Endothelial cell of umbilical vein (primary cell): ENCODE data around the gene MTCH1. TPM values are rescaled to one million over a fixed set of nuclear protein-coding genes. Genes with fewer than 3 reads are reported as not detected.

Source experiments
- BruUV-seq: library from RNA; stranded (reverse); fragments of 400-500 nt; replicated peaks from 2 replicates; lab custom pipeline; 2021; lab: Mats Ljungman, UMichigan
- CTCF ChIA-PET: fragments of 300-600, 350-600 bp; sonication (Branson Sonifier 250); formaldehyde crosslinking; loops from one replicate; lab custom pipeline; 2021; ENCODE audit warnings: antibody characterized with exemption, inconsistent platforms; lab: Charles Lee
- POLR2A ChIA-PET: fragments of 300-600, 350-600 bp; sonication (Branson Sonifier 250); formaldehyde crosslinking; loops from one replicate; lab custom pipeline; 2021; ENCODE audit warnings: antibody characterized with exemption, inconsistent platforms; lab: Charles Lee
- DNase-seq: peaks from one replicate; pipeline ENCODE4 v3.0.0-alpha.2; 2011; ENCODE audit warnings: low read depth, low spot score
- FAIRE-seq: peaks from 2 replicates; lab custom pipeline; 2011; peaks lifted over from hg19 to GRCh38; lab: Jason Lieb, UNC
- H2AFZ ChIP-seq: 2 replicates; pipeline ENCODE4 v1.6.0; 2012; ENCODE audit warnings: low read depth, low read length, control low read depth, inconsistent platforms
- H3K27ac ChIP-seq: 2 replicates; pipeline ENCODE4 v1.5.1; 2011; ENCODE audit warnings: low read depth, mild to moderate bottlenecking, control low read depth, low read length, moderate library complexity; ENCODE audit not compliant: insufficient read depth
- H3K27me3 ChIP-seq, 2 experiments: 2 replicates each; pipeline versions ENCODE4 v1.6.0 to v1.6.1; 2011; ENCODE audit warnings: low read length in 2 of 2, mixed read lengths in 1 of 2; ENCODE audit not compliant: control insufficient read depth in 2 of 2, insufficient read depth in 2 of 2
- H3K36me3 ChIP-seq, 2 experiments: 2 replicates in 1 of 2; 3 replicates in 1 of 2; pipeline ENCODE4 v1.5.1; 2011; ENCODE audit warnings: low read length in 2 of 2, mild to moderate bottlenecking in 1 of 2, moderate library complexity in 1 of 2; ENCODE audit not compliant: control insufficient read depth in 2 of 2, insufficient read depth in 2 of 2; ENCODE audit errors: extremely low read depth in 1 of 2
- H3K4me1 ChIP-seq: 3 replicates; pipeline ENCODE4 v1.5.1; 2011; ENCODE audit warnings: mild to moderate bottlenecking, low read length; ENCODE audit not compliant: control insufficient read depth, insufficient read depth; ENCODE audit errors: extremely low read depth
- H3K4me2 ChIP-seq: 2 replicates; pipeline ENCODE4 v1.6.1; 2011; ENCODE audit warnings: low read length, control low read depth, mixed read lengths; ENCODE audit not compliant: insufficient read depth
- H3K4me3 ChIP-seq, 3 experiments: fragments of 200-600 bp in 1 of 3; sonication (generic), shearing (Covaris generic) in 1 of 3; replicated peaks in 1 of 3; 2 replicates each; pipeline ENCODE4 v1.5.1; 2011 to 2016; ENCODE audit warnings: control low read depth in 3 of 3, low read length in 3 of 3, mild to moderate bottlenecking in 2 of 3, inconsistent platforms in 1 of 3, low read depth in 1 of 3, moderate library complexity in 1 of 3; ENCODE audit not compliant: insufficient read depth in 1 of 3
- H3K79me2 ChIP-seq: 2 replicates; pipeline ENCODE4 v1.6.0; 2012; ENCODE audit warnings: low read length, inconsistent platforms; ENCODE audit not compliant: control insufficient read depth, insufficient read depth
- H3K9ac ChIP-seq: replicated peaks from 2 replicates; pipeline ENCODE3; 2011; ENCODE audit warnings: low read length, control low read depth; ENCODE audit not compliant: insufficient read depth; ENCODE audit errors: extremely low read depth
- H3K9me1 ChIP-seq: replicated peaks from 3 replicates; pipeline ENCODE4 v1.6.0; 2011; ENCODE audit warnings: mild to moderate bottlenecking, low read length; ENCODE audit not compliant: control insufficient read depth, insufficient read depth; ENCODE audit errors: extremely low read depth
- H3K9me3 ChIP-seq: replicated peaks from 2 replicates; pipeline ENCODE4 v1.5.1; 2012; ENCODE audit warnings: low read length, inconsistent platforms; ENCODE audit not compliant: control insufficient read depth, insufficient read depth
- H4K20me1 ChIP-seq: replicated peaks from 2 replicates; pipeline ENCODE3; 2011; ENCODE audit warnings: mild to moderate bottlenecking, low read length; ENCODE audit not compliant: control insufficient read depth, insufficient read depth; ENCODE audit errors: extremely low read depth
- CTCF ChIP-seq, 2 donors: IDR thresholded peaks; 1 replicate in 1 of 2; 2 replicates in 1 of 2; pipeline ENCODE4 v1.5.1; 2011; ENCODE audit warnings: low read length in 2 of 2, mild to moderate bottlenecking in 2 of 2, moderate library complexity in 2 of 2, control low read depth in 1 of 2, inconsistent platforms in 1 of 2, low read depth in 1 of 2; ENCODE audit not compliant: insufficient read depth in 1 of 2; ENCODE audit errors: extremely low read depth in 1 of 2
- FOS ChIP-seq: IDR thresholded peaks from 2 replicates; pipeline ENCODE4 v1.6.1; 2011; ENCODE audit warnings: mild to moderate bottlenecking, low read length, moderate library complexity, borderline replicate concordance; ENCODE audit not compliant: insufficient read depth
- JUN ChIP-seq: IDR thresholded peaks from 2 replicates; pipeline ENCODE4 v1.6.1; 2011; ENCODE audit warnings: borderline replicate concordance, low read depth; ENCODE audit not compliant: insufficient read length, insufficient read depth
- MAX ChIP-seq: IDR thresholded peaks from 2 replicates; pipeline ENCODE4 v1.6.1; 2011; ENCODE audit not compliant: insufficient read depth, insufficient read length
- MYC ChIP-seq: IDR thresholded peaks from one replicate; pipeline ENCODE4 v1.6.1; 2011; ENCODE audit warnings: mild to moderate bottlenecking, low read depth, low read length
- POLR2A ChIP-seq: IDR thresholded peaks from 2 replicates; pipeline ENCODE4 v1.6.1; 2012; ENCODE audit warnings: low read depth, mild to moderate bottlenecking, control low read depth, low read length
- POLR2AphosphoS5 ChIP-seq: IDR thresholded peaks from 2 replicates; pipeline ENCODE4 v1.6.1; 2012; ENCODE audit warnings: low read depth, mild to moderate bottlenecking, control low read depth, low read length, moderate library complexity; ENCODE audit not compliant: insufficient read depth
- dilution Hi-C: fragments of 300-500 bp; cut with MboI; formaldehyde crosslinking; loops from one replicate; pipeline ENCODE4 v1.15.0; 2019; ENCODE audit warnings: low sequenced_read_pairs; ENCODE audit not compliant: extremely low pct_ligation_motif_present
- intact Hi-C: fragments of 100-400 bp; cut with micrococcal nuclease; formaldehyde crosslinking; loops from one replicate; pipeline ENCODE4 v1.10.0; 2022
- polyA plus RNA-seq, 4 experiments: library from polyadenylated mRNA; depleted of rRNA in 3 of 4; stranded (reverse) in 3 of 4; unstranded in 1 of 4; fragments of >200 nt; gene quantifications; 2 replicates each; pipeline versions ENCODE4 v1.2.1 to v1.2.3, GENCODE V29; 2011 to 2012; ENCODE audit warnings: missing spikeins in 1 of 4
- total RNA-seq: library from RNA; stranded (reverse); gene quantifications from 2 replicates; pipeline ENCODE4 v1.2.3, GENCODE V29; 2021

The MTCH1 gene
- total and polyA plus RNA-seq, 2 donors (not counting 3 experiments of a cell fraction or from before 2014, with no cell fraction given), result 218 to 228 TPM

- H3K36me3 ChIP-seq, result peaks cover 29 to 70% of the 10 kb centered on the region in 2 experiments
- no peak for DNase-seq
- H3K9me1 ChIP-seq, result no peaks in the 10 kb centered on the region
- intact Hi-C loops (no loop called here), dilution Hi-C loops (no loop called here)
- H3K9ac ChIP-seq, result no peak overlapping the region
- ChIA-PET POLR2A (no interaction called here), CTCF (interaction anchor here (1.0 to 1.2 kb wide), 2 partner anchors 8 to 9 kb away, joined by 3 to 5 read pairs; no protein-coding TSS in a partner anchor)
- H3K79me2 ChIP-seq, result no peaks in the 10 kb centered on the region
- no peak overlapping the region for H3K27ac ChIP-seq
- no peak overlapping the region for H2AFZ ChIP-seq
- TF ChIP-seq JUN (no peak), POLR2A (no peak), POLR2AphosphoS5 (no peak)
- H3K4me2 ChIP-seq, result no peak overlapping the region
- H3K9me3 ChIP-seq, result no peaks in the 10 kb centered on the region
- BruUV-seq, result no TSS peak
- no peaks in the 10 kb centered on the region for H3K4me1 ChIP-seq
- no peak overlapping the region for H3K4me3 ChIP-seq
- no peak for FAIRE-seq
- H4K20me1 ChIP-seq, result no peaks in the 10 kb centered on the region
- no peaks in the 10 kb centered on the region for H3K27me3 ChIP-seq
These were observed 15.8 kb downstream of the MTCH1 start for GRCh38 chr6:36969988-36970891.

GRCh38 chr6:36969240-36969691 lies 16.7 kb downstream of the MTCH1 start:
- Histone ChIP-seq H3K27ac (no peak overlapping the region), H3K27me3 (no peaks in the 10 kb centered on the region), H3K4me3 (no peak overlapping the region), H3K79me2 (no peaks in the 10 kb centered on the region), H3K36me3 (peaks cover 28 to 63% of the 10 kb centered on the region in 2 experiments), H3K9ac (no peak overlapping the region), H3K9me1 (no peaks in the 10 kb centered on the region), H3K4me1 (no peaks in the 10 kb centered on the region), H3K9me3 (no peaks in the 10 kb centered on the region), H3K4me2 (no peak overlapping the region), H2AFZ (no peak overlapping the region), H4K20me1 (no peaks in the 10 kb centered on the region)
- DNase-seq, result no peak
- dilution Hi-C loops, result no loop called here
- no peak for FAIRE-seq
- POLR2A ChIA-PET, result no interaction called here
- no TSS peak for BruUV-seq
- CTCF ChIA-PET, result interaction anchor here (0.6 to 1.2 kb wide), 2 partner anchors 9 to 32 kb away, joined by 3 to 5 read pairs; no protein-coding TSS in a partner anchor
- no peak for TF ChIP-seq POLR2A
- no peak for TF ChIP-seq CTCF (IDR thresholded peaks at IDR 0.05; ENCODE audit: extremely low read depth in 1 of 2, insufficient read depth in 1 of 2, low read depth in 1 of 2, low read length in 2 of 2)
- TF ChIP-seq JUN, result no peak
- no peak for TF ChIP-seq POLR2AphosphoS5
- TF ChIP-seq FOS, result no peak
- no peak for TF ChIP-seq MYC
- TF ChIP-seq MAX, result no peak
- intact Hi-C loops, result no loop called here
